ENCODE measurements around the gene TBCC. TPM values are rescaled to one million over a fixed set of nuclear protein-coding genes. Genes with fewer than 3 reads are reported as not detected.

Gene TBCC
- total and polyA plus RNA-seq, 8 donors: 5.1 to 35.4 (median 9.1) TPM

GRCh38 chr6:42774201-42774600, 28.3 kb upstream of the TBCC start:
- ATAC-seq: no peak
- no peak for TF ChIP-seq CTCF (IDR thresholded peaks at IDR 0.05)
- Histone ChIP-seq H3K9me3 (no peaks in the 10 kb centered on the region), H3K36me3 (no peaks in the 10 kb centered on the region), H3K27me3 (no peaks in the 10 kb centered on the region), H3K27ac (peak overlapping the region in 1 of 4 donors; percentile 22), H3K4me1 (peaks cover 0 to 11% (median 0%) of the 10 kb centered on the region in 3 donors), H3K4me3 (no peak overlapping the region)
- intact Hi-C loops (cut with DNase I): no loop called here
- no peak for FAIRE-seq
- DNase-seq: no peak
- 94 to 100% methylated on average over 4 of the region's 4 CpGs for WGBS, 2 donors

GRCh38 chr6:42771741-42772100, 25.8 kb upstream of the TBCC start:
- H3K36me3 ChIP-seq: no peaks in the 10 kb centered on the region
- no peaks in the 10 kb centered on the region for H3K27me3 ChIP-seq
- FAIRE-seq: no peak
- 38 to 40% methylated on average over 3 of the region's 3 CpGs for WGBS, 2 donors
- no peak for DNase-seq
- ATAC-seq: peak in 1 of 4 donors; percentile 28
- H3K4me3 ChIP-seq: no peak overlapping the region
- H3K9me3 ChIP-seq: no peaks in the 10 kb centered on the region
- TF ChIP-seq CTCF (IDR thresholded peaks at IDR 0.05): no peak
- H3K27ac ChIP-seq: peak overlapping the region in 3 of 4 donors; percentile 15 to 67 (median 57)
- H3K4me1 ChIP-seq: no peaks in the 10 kb centered on the region
- intact Hi-C loops (cut with DNase I): no loop called here

GRCh38 chr6:42769836-42770235, 23.9 kb upstream of the TBCC start:
- DNase-seq: no peak
- WGBS, 2 donors: 90 to 96% methylated on average over 2 of the region's 2 CpGs
- no peak for ATAC-seq
- no peaks in the 10 kb centered on the region for H3K36me3 ChIP-seq
- no peak for TF ChIP-seq CTCF (IDR thresholded peaks at IDR 0.05)
- H3K4me1 ChIP-seq: no peaks in the 10 kb centered on the region
- no peak overlapping the region for H3K27ac ChIP-seq
- H3K9me3 ChIP-seq: no peaks in the 10 kb centered on the region
- FAIRE-seq: no peak
- no peak overlapping the region for H3K4me3 ChIP-seq
- intact Hi-C loops (cut with DNase I): no loop called here
- no peaks in the 10 kb centered on the region for H3K27me3 ChIP-seq

GRCh38 chr6:42769051-42769450, 23.1 kb upstream of the TBCC start:
- DNase-seq (no peak), FAIRE-seq (no peak), ATAC-seq (no peak)
- Histone ChIP-seq H3K36me3 (no peaks in the 10 kb centered on the region), H3K9me3 (no peaks in the 10 kb centered on the region), H3K4me1 (no peaks in the 10 kb centered on the region), H3K27me3 (no peaks in the 10 kb centered on the region), H3K4me3 (no peak overlapping the region), H3K27ac (no peak overlapping the region)
- no peak for TF ChIP-seq CTCF (IDR thresholded peaks at IDR 0.05)
- intact Hi-C loops (cut with DNase I): no loop called here
- WGBS, 2 donors: 97 to 100% methylated on average over 4 of the region's 4 CpGs

- 95 to 97% methylated on average over 5 of the region's 5 CpGs for WGBS, 2 donors
- FAIRE-seq (no peak), ATAC-seq (no peak)
These were observed 20.3 kb upstream of the TBCC start for GRCh38 chr6:42766163-42766670.

More at GRCh38 chr6:42766163-42766670, 20.3 kb upstream of the TBCC start:
- Histone ChIP-seq H3K4me1 (no peaks in the 10 kb centered on the region), H3K36me3 (no peaks in the 10 kb centered on the region), H3K4me3 (no peak overlapping the region), H3K27me3 (no peaks in the 10 kb centered on the region), H3K27ac (no peak overlapping the region), H3K9me3 (no peaks in the 10 kb centered on the region)
- intact Hi-C loops (cut with DNase I): no loop called here
- no peak for DNase-seq
- no peak for TF ChIP-seq CTCF (IDR thresholded peaks at IDR 0.05)
